Upper lobe of left lung (tissue), 6 donors: ENCODE data around the gene PLBD2. TPM values are rescaled to one million over a fixed set of nuclear protein-coding genes. Genes with fewer than 3 reads are reported as not detected.

ENCODE experiments used
- ATAC-seq, 2 donors: fragments of 200-7000 bp; cut with Tn5 transposase; one replicate each; pipeline ENCODE4 v1.9.1; 2022; ENCODE audit warnings: mild to moderate bottlenecking in 2 of 2, moderate library complexity in 2 of 2; ENCODE audit not compliant: low FRiP score in 2 of 2
- DNase-seq, 2 donors: peaks; one replicate each; pipeline ENCODE4 v3.0.0-alpha.2; 2019 to 2020
- H3K27ac ChIP-seq, 4 donors: fragments of 200-600 bp; sonication (generic); one replicate each; pipeline ENCODE4 v1.5.1; 2016 to 2019
- H3K27me3 ChIP-seq, 4 donors: fragments of 200-600 bp; sonication (generic); one replicate each; pipeline ENCODE4 v1.5.1; 2017 to 2019
- H3K36me3 ChIP-seq, 4 donors: fragments of 200-600 bp; sonication (generic); one replicate each; pipeline ENCODE4 v1.5.1; 2016 to 2019
- H3K4me1 ChIP-seq, 4 donors: fragments of 200-600 bp; sonication (generic); one replicate each; pipeline ENCODE4 v1.5.1; 2018 to 2019
- H3K4me3 ChIP-seq, 4 donors: fragments of 200-600 bp; sonication (generic); one replicate each; pipeline ENCODE4 v1.5.1; 2017 to 2019; ENCODE audit warnings: mild to moderate bottlenecking in 2 of 4, moderate library complexity in 1 of 4
- H3K9me3 ChIP-seq, 4 donors: fragments of 200-600 bp; sonication (generic); one replicate each; pipeline ENCODE4 v1.5.1; 2018 to 2019
- EP300 ChIP-seq, 4 donors: sonication (generic); formaldehyde crosslinking; IDR thresholded peaks; one replicate each; pipeline ENCODE4 v1.5.1; 2017; ENCODE audit warnings: antibody characterized with exemption in 4 of 4, control low read depth in 2 of 4
- POLR2A ChIP-seq, 4 donors: fragments of 450-650 bp; IDR thresholded peaks; one replicate each; pipeline ENCODE4 v1.5.1; 2016 to 2017; ENCODE audit warnings: antibody characterized with exemption in 4 of 4, mild to moderate bottlenecking in 2 of 4
- POLR2AphosphoS5 ChIP-seq, 2 donors: sonication (generic); formaldehyde crosslinking; IDR thresholded peaks; one replicate each; pipeline ENCODE4 v1.5.1; 2017; ENCODE audit warnings: antibody characterized with exemption in 2 of 2
- WGBS, 2 donors: methylation state at CpG; one replicate each; pipeline ENCODE4 v1.1.5; 2017 to 2018; 5-methylcytosine and 5-hydroxymethylcytosine counted together
- total RNA-seq, 6 donors: library from RNA; depleted of rRNA in 4 of 6; stranded (reverse); fragments of >200 nt in 4 of 6; gene quantifications; one replicate each; pipeline versions ENCODE4 v1.1.0 to v1.2.1, GENCODE V29; 2016 to 2021
- TF ChIP-seq, protein P1 (sequence below), 6 experiments: fragments of 450-650 bp in 4 of 6; fragments of 200-600 bp in 2 of 6; sonication (generic) in 2 of 6; IDR thresholded peaks; one replicate each; pipeline ENCODE4 v1.5.1; 2016 to 2019; ENCODE audit warnings: antibody characterized with exemption in 6 of 6
- donor health status: DM: no; HTN: no; CAD: no; lungs with moderate emphysema.
- donor health status: DM: no; HTN: yes; CAD: no; lungs with severe emphysema.

Gene PLBD2
- total RNA-seq, 6 donors from 2014 or later, result 19.5 to 60.0 (median 46.4) TPM

DNA sequence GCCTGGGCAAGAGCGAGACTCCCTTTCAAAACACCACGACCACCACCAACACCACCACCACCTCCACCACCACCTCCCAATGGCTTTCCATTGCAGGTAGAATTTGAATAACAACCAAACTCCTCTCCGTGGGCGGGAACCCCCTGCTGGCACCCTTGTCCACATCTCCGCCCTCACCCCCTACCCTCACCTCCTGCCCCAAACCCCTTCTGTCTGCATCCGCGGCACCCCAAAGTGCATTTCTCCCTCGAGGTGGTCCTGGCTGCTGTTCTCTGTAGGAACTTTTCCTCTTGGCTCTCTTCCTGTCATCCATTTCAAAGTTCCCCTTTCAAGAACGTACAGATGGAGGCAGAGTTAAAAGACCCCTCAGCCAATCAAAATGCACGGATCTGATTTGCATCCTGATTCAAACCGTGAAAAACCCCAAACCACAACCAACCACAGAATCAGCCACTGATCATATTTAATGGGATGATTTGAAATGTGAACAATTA lies 67.6 kb downstream of the PLBD2 start:
- H3K9me3 ChIP-seq, result no peaks in the 10 kb centered on the region
- H3K4me1 ChIP-seq, result peaks cover 5 to 22% (median 11%) of the 10 kb centered on the region in 4 donors
- H3K4me3 ChIP-seq, result no peak overlapping the region
- DNase-seq, result no peak
- TF ChIP-seq, protein P1, sequence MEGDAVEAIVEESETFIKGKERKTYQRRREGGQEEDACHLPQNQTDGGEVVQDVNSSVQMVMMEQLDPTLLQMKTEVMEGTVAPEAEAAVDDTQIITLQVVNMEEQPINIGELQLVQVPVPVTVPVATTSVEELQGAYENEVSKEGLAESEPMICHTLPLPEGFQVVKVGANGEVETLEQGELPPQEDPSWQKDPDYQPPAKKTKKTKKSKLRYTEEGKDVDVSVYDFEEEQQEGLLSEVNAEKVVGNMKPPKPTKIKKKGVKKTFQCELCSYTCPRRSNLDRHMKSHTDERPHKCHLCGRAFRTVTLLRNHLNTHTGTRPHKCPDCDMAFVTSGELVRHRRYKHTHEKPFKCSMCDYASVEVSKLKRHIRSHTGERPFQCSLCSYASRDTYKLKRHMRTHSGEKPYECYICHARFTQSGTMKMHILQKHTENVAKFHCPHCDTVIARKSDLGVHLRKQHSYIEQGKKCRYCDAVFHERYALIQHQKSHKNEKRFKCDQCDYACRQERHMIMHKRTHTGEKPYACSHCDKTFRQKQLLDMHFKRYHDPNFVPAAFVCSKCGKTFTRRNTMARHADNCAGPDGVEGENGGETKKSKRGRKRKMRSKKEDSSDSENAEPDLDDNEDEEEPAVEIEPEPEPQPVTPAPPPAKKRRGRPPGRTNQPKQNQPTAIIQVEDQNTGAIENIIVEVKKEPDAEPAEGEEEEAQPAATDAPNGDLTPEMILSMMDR (IDR thresholded peaks at IDR 0.05), result no peak
- 36 to 45% methylated on average over 11 of the region's 11 CpGs for WGBS, 2 donors
- no peak overlapping the region for H3K27ac ChIP-seq
- no peak for ATAC-seq
- H3K36me3 ChIP-seq, result no peaks in the 10 kb centered on the region
- no peaks in the 10 kb centered on the region for H3K27me3 ChIP-seq

DNA sequence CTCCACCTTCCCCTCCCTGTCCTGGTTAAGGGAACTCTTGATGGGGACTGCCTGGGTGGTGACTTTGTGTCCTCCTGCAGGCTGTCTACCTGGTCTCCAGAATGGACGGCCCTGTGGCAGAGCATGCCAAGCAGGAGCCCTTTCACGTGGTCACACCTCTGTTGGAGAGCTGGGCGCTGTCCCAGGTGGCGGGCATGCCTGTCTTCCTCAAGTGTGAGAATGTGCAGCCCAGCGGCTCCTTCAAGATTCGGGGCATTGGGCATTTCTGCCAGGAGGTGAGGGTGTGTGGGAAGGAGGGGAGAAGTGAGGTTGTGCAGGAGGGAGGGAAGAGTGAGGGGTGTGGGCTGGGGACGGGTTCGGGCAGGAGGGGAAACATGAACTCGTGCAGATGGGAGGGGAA lies 69.5 kb downstream of the PLBD2 start:
- Histone ChIP-seq H3K36me3 (no peaks in the 10 kb centered on the region), H3K27me3 (no peaks in the 10 kb centered on the region), H3K4me1 (peaks cover 2 to 7% (median 2%) of the 10 kb centered on the region in 4 donors), H3K9me3 (no peaks in the 10 kb centered on the region), H3K4me3 (no peak overlapping the region), H3K27ac (no peak overlapping the region)
- TF ChIP-seq, protein P1 (IDR thresholded peaks at IDR 0.05), result no peak
- TF ChIP-seq EP300 (IDR thresholded peaks at IDR 0.05) (no peak), POLR2AphosphoS5 (IDR thresholded peaks at IDR 0.05) (no peak), POLR2A (IDR thresholded peaks at IDR 0.05) (no peak)
- 57 to 71% methylated on average over 9 of the region's 9 CpGs for WGBS, 2 donors
- no peak for DNase-seq
- ATAC-seq, result no peak

- no peaks in the 10 kb centered on the region for H3K9me3 ChIP-seq
- DNase-seq (no peak), ATAC-seq (no peak)
- no peaks in the 10 kb centered on the region for H3K27me3 ChIP-seq
- 92 to 95% methylated on average over 1 of the region's 1 CpG for WGBS, 2 donors
- TF ChIP-seq, protein P1 (IDR thresholded peaks at IDR 0.05), result no peak
- TF ChIP-seq POLR2A (IDR thresholded peaks at IDR 0.05) (no peak), POLR2AphosphoS5 (IDR thresholded peaks at IDR 0.05) (no peak), EP300 (IDR thresholded peaks at IDR 0.05) (no peak)
- H3K4me3 ChIP-seq, result no peak overlapping the region
- H3K4me1 ChIP-seq, result peaks cover 0 to under 1% (median 0%) of the 10 kb centered on the region in 4 donors
- no peak overlapping the region for H3K27ac ChIP-seq
- no peaks in the 10 kb centered on the region for H3K36me3 ChIP-seq
Observed at GRCh38 chr12:113428482-113428881, 70.1 kb downstream of the PLBD2 start.

GRCh38 chr12:113432986-113433385 lies 74.6 kb downstream of the PLBD2 start:
- DNase-seq (no peak), ATAC-seq (no peak)
- no peak overlapping the region for H3K4me3 ChIP-seq
- no peak overlapping the region for H3K27ac ChIP-seq
- TF ChIP-seq, protein P1 (IDR thresholded peaks at IDR 0.05), result no peak
- no peak for TF ChIP-seq POLR2A (IDR thresholded peaks at IDR 0.05)
- no peak for TF ChIP-seq POLR2AphosphoS5 (IDR thresholded peaks at IDR 0.05)
- no peak for TF ChIP-seq EP300 (IDR thresholded peaks at IDR 0.05)
- no peaks in the 10 kb centered on the region for H3K36me3 ChIP-seq
- H3K4me1 ChIP-seq, result no peaks in the 10 kb centered on the region
- H3K27me3 ChIP-seq, result no peaks in the 10 kb centered on the region
- no peaks in the 10 kb centered on the region for H3K9me3 ChIP-seq

- ATAC-seq (no peak), DNase-seq (no peak)
- H3K36me3 ChIP-seq, result no peaks in the 10 kb centered on the region
- H3K27ac ChIP-seq, result no peak overlapping the region
- no peaks in the 10 kb centered on the region for H3K9me3 ChIP-seq
- H3K4me3 ChIP-seq, result no peak overlapping the region
- H3K27me3 ChIP-seq, result no peaks in the 10 kb centered on the region
- TF ChIP-seq EP300 (IDR thresholded peaks at IDR 0.05) (no peak), POLR2AphosphoS5 (IDR thresholded peaks at IDR 0.05) (no peak)
- TF ChIP-seq, protein P1 (IDR thresholded peaks at IDR 0.05), result no peak
- H3K4me1 ChIP-seq, result no peaks in the 10 kb centered on the region
- 86 to 95% methylated on average over 2 to 4 of the region's 5 CpGs for WGBS, 2 donors
Observed at GRCh38 chr12:113435367-113435766, 77.0 kb downstream of the PLBD2 start.
